OCI-LY3 (cell line): ENCODE results near the gene INHBE.

Source experiments
- CTCF ChIP-seq: fragments of 200-600, 300-600 bp; sonication (generic); IDR thresholded peaks from 2 replicates; pipeline ENCODE4 v1.5.1; 2014; ENCODE audit warnings: antibody characterized with exemption, low read length, low read depth
- EZH2phosphoT487 ChIP-seq: fragments of 200-600 bp; shearing (Covaris generic); IDR thresholded peaks from 2 replicates; pipeline ENCODE4 v1.6.1; 2018; ENCODE audit warnings: antibody characterized with exemption, mixed run types, low read depth

GRCh38 chr12:57430112-57430930, 24.8 kb upstream of the INHBE start:
- TF ChIP-seq CTCF (peak; percentile 7; the same call in 1 of the 2 replicates), EZH2phosphoT487 (no peak)
